NCI-H146 treated with DMSO at 0.1 percent for 48 hours (cell line): ENCODE results near the gene IMPG1.

Experiments used
- DNase-seq: peaks from one replicate; lab custom pipeline; 2025; ENCODE audit not compliant: unreplicated experiment; lab: John Stamatoyannopoulos, UW

The IMPG1 gene

GRCh38 chr6:75893058-75893775, 179.2 kb downstream of the IMPG1 start:
- peak; percentile 75 for DNase-seq

GRCh38 chr6:75892384-75892783, 180.1 kb downstream of the IMPG1 start:
- no peak for DNase-seq

GRCh38 chr6:75884822-75885221, 187.6 kb downstream of the IMPG1 start:
- DNase-seq, result no peak

- DNase-seq, result no peak
Observed at GRCh38 chr6:75882734-75883133, 189.7 kb downstream of the IMPG1 start.

- DNase-seq, result no peak
Observed at GRCh38 chr6:75880305-75880704, 192.2 kb downstream of the IMPG1 start.

- no peak for DNase-seq
Observed at GRCh38 chr6:75876152-75876551, 196.3 kb downstream of the IMPG1 start.

- DNase-seq, result no peak
Observed at GRCh38 chr6:75874224-75874623, 198.2 kb downstream of the IMPG1 start.
